ENCODE results near the gene GFI1.

DNA sequence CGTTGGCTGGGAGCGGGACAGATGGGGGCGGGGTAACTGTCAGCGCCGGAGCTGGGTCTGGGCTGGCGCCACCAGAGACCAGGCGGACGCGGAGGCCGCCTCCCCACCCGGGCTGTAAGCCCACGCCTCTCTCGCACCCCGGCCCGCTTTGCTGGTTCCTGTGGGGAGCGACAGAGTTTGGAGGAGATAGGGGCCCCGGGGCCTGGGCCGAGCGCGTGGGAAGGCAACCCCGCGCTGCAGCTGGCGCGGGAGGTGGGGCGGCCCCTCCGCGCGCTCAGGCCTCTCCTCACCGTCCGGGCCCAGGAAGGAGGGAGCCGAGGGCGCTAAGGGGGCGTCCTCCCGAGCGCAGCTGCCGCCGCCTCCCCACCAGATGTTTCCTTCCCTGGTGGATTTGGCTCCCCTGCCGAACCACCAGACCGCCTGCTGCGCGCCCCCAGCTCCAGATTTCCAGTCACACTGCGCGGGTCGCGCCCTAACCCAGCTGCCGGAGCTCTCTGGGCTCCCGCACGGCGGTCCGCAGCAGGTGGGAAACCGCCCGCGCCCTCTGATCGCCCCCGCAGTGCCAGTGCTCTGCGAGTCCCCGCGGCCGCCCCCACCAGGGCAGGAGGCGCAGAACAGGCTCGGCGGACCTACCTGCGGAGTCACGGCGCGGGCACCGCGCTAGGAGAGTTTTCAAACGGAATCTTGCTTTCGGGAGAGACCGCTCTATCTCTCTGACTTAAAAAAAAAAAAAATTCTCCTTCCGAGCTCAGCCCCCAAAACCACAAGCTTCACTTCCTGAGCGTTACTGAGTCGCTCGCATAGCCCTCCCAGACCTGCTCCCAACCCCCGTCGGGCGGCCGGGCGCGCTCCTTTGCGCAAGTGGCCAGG is 1.1 kb downstream of the GFI1 start:
- TF ChIP-seq, protein P1, sequence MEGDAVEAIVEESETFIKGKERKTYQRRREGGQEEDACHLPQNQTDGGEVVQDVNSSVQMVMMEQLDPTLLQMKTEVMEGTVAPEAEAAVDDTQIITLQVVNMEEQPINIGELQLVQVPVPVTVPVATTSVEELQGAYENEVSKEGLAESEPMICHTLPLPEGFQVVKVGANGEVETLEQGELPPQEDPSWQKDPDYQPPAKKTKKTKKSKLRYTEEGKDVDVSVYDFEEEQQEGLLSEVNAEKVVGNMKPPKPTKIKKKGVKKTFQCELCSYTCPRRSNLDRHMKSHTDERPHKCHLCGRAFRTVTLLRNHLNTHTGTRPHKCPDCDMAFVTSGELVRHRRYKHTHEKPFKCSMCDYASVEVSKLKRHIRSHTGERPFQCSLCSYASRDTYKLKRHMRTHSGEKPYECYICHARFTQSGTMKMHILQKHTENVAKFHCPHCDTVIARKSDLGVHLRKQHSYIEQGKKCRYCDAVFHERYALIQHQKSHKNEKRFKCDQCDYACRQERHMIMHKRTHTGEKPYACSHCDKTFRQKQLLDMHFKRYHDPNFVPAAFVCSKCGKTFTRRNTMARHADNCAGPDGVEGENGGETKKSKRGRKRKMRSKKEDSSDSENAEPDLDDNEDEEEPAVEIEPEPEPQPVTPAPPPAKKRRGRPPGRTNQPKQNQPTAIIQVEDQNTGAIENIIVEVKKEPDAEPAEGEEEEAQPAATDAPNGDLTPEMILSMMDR (IDR thresholded peaks at IDR 0.05), result peak in 1 of 6 experiments; percentile 14
- no peak for TF ChIP-seq POLR2A (IDR thresholded peaks at IDR 0.05)

All from adrenal gland (tissue), 5 donors.